DMS114 treated with DMSO at 0.1 percent for 48 hours (cell line): Measurements from ENCODE around the gene SYTL4.
"Not testable (repeated sequence)": the region's sequence is repeated elsewhere in the genome, so short reads cannot be mapped to it uniquely, and the experiment has no call there.

ENCODE experiments used
- DNase-seq: peaks from one replicate; lab custom pipeline; 2025; ENCODE audit not compliant: unreplicated experiment; lab: John Stamatoyannopoulos, UW

The SYTL4 gene

DNA sequence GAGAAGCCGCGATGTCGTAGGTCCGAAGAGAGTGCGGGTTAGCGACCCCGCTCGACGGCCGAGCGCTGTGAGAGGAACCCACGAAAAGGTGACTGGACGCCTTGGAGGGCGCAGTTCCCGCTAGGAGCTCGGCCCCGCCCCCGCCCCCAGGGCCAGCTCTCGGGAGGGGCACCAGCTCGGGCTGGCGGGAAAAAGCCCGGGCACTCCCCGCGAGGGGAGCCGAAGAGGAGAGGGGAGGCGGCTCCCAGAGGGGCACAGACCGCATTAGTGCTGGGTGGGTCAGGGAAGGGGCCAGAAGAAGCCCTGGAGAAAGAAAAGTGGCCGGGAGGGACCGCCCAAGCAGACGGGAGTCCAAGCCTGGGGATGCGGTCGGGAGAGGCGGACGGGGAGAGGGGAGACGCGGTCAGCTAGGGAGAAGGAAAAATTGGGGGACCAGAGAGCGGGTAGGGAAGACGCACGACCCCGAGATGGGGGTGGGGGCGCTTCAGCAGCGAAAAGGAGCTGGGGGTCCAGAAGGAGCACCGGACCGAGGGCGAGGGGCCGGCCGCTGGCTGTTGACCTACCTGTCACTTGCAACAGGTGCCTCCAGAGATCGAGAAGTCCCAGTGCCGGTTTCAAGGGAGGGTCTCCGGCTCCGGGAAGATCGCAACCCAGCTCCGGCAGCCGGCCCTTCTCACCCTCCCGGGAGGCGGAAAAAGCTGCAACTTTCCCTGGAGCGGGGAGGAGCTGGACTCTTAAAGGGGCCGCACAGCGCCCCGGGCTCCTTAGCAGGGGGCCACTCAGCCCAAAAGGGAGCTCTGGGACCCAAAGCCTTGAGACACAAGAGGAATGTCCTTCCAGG, at the start of gene SYTL4:
SYTL4 (minus strand) TSS at position 681 of the 841 bp plus-strand sequence. CDS start 30,084 bp downstream, outside the sequence.
- DNase-seq, result peak; percentile 5

DNA sequence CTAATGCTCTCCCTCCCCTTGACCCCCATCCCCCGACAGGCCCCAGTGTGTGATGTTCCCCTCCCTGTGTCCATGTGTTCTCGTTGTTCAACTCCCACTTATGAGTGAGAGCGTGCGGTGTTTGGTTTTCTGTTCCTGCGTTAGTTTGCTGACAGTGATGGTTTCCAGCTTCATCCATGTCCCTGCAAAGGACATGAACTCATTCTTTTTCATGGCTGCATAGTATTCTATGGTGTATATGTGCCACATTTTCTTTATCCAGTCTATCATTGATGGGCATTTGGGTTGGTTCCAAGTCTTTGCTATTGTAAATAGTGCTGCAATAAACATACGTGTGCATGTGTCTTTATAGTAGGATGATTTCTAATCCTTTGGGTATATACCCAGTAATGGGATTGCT, 37.5 kb upstream of the SYTL4 start:
- DNase-seq, result not testable (repeated sequence)

DNA sequence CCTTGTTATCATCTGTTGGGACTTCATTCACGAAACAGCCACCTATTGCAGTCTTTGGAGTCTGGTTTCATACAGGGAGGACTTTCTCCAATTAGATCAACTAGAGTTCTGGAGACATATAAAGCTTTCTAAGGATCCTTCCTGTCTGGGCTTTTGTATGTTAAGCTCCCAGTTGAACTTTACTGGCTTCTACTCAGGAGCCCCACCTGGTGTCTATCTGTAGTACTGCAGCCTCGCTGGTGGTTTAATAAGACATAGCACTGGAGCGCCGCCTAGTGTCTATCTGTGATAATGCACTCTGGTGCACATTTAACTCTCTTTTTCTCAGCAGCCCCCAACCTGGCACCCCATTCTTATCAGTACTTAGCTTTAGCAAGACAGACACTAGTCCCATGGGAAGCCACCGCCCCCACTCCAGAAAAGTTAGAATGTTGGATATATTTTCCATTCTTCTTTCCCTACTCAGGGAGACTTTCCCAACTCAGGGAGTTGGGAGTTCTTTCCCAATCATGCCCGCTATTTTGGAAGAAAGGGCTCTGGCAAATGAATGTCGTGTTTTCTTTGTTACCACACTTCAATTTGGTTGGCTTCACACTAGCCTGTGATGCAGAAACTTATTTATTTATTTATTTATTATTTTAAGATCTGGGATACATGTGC, 36.9 kb upstream of the SYTL4 start:
- DNase-seq, result peak; percentile 53

DNA sequence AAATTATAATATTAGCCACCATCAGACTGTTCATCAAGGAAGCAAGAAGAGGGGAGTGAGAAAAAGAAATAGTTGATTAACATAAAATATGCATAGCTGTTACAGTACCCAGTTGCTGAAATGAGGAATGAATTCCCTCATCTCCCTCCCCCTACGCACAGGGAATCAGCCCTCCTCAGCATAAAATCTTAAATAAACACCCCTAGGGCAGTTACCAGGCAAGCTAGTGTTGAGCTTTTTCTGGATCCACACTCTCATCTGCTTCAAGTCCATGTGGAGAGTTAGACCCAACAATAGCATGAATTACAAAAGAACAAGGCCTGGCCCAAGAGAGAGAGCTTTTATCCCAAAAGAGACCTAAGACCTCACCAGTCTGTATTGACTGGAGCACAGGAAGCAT, 19.0 kb upstream of the SYTL4 start:
- no peak for DNase-seq

DNA sequence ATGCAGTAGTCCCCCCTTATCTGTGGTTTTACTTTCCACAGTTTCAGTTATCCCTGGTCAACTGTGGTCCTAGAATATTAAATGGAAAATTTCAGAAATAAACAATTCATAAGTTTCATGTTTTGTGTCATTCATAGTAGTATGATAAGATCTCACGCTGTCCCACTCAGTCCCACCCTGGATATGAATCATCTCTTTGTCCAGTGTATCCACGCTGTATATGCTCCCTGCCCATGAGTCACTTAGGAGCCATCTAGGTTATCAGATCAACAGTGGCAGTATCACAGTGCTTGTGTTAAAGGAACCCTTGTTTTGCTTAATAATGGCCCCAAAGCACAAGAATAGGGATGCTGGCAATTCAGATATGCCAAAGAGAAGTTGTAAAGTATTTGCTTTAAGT, 16.2 kb upstream of the SYTL4 start:
- DNase-seq, result no peak

DNA sequence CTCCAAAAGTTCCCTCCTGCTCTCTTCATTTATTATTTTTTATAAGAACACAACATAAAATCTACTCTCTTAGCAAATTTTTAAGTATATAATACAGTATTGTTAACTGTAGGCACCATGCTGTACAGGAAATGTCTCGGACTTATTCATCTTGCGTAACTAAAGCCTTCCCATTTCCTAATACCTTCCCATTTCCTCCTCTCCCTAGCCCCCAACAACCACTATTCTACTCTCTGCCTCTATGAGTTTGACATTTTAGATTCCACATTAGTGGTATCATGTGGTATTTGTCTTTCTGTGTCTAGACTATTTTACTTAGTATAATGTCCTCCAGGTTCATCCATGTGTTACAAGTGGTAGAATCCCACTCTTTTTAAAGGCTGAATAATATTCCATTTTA, 15.8 kb upstream of the SYTL4 start:
- DNase-seq, result no peak

DNA sequence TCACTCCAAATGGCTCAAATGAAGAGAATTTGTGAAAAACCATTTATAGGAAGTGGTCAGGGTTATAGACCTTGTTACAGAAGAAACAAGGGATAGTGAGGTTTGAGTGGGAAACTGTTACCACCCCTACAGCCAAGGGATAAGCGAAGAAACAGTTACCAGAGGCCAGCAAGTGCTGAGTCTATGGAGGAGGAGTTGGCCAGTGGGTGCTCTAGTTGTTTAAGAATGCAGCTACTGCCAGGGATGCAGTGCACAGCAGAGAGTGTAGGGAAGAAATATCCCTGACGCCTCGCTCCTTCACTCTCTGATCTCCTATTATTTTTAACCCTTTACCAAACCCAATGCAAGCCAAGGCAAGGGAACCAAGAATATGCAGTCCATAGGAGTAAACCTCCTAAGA, 15.2 kb upstream of the SYTL4 start:
- no peak for DNase-seq

DNA sequence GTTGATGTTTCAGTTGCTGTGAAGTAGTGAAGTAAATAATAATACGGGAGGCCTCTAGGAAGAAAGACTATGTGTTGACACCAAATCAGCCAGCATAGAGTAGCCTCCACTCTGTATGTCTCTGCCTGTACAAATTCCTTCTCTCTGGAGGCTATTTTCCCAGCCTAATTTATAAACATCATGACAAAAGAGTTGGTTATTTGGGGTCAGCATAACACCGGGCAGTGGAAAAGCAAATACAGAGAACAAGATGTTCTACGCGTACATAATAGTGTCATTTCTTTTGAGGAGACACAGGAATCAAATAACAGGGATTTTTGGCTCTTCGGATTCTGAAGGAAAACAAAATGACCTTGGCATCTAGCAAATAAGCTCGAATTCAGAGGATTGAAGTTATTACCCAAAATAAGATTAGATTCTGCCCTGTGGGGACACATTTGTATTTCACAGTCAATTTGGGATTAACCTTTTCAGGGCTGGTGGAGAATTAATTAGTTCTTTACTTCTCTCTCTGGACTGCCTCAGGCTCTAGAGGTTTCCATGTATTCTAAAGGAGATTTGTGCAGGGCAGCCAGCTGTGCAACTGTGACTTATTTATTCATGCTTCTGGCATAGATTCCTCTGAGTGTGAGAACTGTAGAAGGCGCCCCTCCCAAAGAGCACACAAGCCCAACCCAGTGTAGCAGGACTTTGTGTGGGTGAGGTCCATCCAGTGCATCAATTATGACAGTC, 14.1 kb upstream of the SYTL4 start:
- DNase-seq, result no peak

DNA sequence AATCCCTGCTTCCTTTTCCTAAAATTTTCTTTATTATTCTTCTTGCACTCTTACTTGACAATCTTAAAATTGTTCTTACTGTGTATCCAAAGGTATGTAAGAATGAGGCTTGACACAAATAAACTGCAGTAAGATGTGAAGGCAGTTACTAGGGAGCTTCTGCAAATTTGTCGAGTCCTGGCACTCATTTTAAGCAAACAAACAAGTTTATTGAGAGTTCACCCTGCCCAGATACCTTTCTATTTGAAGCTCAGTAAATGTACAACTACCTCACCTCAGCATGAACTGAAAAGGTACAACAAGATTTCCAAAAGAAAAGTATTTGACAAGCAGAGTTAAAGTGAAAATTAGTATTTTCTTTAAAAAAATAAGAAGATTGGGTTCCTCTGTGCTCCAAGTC, 13.3 kb upstream of the SYTL4 start:
- DNase-seq, result no peak

DNA sequence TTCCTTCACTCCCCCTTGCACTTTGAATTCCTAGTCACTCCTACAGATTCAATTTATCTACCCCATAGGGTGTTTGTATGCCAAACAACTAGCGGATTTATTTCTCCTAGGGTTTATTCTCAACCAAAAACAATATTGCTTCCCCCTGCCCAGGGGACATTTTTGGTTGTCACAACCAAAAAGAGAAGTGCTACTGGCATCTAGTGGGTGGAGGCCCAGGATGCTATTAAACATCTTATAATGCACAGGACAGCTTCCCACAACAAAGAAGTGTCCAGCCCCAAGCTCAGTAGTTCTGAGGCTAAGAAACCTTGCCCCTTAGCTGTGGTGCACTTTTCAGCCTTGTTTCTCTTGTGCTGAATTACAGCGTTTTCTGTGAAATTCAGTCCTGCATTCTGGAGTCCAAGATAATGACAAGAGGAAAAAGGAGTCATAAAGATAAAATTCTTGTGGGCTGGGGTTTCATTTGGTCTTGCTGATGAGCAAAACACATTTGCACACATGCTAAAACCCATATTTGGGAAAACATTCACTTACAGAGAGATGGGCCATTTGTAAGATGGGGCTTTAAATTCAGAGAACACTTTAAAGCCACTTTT, 11.2 kb upstream of the SYTL4 start:
- DNase-seq, result no peak

DNA sequence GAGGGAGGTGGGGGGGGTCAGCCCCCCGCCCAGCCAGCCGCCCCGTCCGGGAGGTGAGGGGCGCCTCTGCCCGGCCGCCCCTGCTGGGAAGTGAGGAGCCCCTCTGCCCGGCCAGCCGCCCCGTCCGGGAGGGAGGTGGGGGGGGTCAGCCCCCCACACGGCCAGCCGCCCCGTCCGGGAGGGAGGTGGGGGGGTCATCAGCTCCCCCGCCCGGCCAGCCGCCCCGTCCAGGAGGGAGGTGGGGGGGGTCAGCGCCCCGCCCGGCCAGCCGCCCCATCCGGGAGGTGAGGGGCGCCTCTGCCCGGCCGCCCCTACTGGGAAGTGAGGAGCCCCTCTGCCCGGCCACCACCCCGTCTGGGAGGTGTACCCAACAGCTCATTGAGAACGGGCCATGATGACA, 7.9 kb downstream of the SYTL4 start:
- not testable (repeated sequence) for DNase-seq

DNA sequence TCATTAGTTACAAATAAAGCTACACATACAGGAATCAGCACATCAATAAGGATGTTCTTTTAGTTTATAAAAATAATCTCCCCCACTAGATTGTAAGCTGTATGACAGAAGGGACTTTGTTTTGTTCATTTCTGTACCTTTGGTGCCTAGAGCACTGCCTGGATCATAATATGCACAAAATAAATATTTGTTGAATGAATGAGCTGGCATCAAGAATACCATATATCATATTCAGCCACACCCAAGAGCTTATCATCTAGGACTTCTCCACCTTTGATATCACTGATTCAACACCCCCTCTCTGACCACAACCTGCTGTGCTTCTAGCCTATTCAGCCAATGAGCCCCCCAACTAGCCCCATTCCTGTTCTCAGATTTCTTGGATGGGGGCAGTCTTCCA, 10.6 kb downstream of the SYTL4 start:
- DNase-seq, result no peak

DNA sequence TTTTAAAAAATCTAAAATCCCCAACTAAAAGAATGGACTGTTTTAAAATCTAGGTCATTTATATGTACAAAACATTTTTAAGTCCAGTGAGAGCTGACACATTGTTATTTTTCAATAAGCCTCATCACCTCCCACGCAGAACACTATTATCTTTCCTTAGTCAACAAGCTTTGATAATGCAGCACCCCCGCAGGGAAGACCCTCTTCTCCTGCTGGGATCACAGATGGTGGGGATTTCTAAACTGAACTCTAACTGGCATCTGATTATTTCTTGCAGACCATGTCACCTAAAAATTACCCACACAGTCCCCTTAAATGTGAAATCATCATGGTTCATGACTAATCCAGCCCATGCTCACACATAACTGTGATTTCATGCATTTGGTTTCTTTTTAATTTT, 11.6 kb downstream of the SYTL4 start:
- no peak for DNase-seq

DNA sequence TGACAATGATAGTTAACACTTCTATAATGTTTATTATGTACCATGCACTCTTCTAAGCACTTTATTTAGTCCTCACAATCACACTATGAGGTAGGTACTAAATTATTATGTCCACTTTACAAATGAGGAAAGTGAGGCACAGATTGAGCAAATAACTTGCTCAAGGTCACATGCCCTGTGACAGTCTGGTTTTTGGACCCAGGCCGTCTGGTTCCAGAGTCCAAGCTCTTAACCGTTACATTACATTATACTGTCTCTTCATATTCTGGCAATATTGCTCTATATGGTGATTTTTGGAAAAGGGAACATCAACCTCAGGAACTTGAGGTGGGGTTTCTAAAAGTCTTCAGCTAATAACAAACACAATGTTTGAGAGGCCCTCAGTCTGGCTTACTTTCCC, 12.8 kb downstream of the SYTL4 start:
- no peak for DNase-seq

DNA sequence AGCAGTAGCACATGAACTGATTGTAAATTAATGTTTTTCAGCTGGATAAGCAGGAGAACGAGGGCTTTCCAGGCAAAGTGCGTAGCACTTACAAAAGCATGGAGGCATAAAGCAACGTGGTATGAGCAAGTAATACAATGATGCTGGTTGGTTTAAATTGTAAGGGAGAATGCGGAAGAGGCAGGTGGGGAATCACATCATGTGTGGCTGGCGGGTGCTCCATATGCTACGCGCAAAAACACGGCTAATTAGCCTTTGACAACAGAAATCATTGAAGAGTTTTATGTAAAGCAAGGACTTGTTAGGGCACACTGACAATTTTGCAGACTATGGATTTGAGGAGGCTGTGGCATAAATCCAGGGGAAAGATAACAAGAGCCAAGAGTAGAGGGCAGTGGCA, 14.6 kb downstream of the SYTL4 start:
- DNase-seq, result no peak

DNA sequence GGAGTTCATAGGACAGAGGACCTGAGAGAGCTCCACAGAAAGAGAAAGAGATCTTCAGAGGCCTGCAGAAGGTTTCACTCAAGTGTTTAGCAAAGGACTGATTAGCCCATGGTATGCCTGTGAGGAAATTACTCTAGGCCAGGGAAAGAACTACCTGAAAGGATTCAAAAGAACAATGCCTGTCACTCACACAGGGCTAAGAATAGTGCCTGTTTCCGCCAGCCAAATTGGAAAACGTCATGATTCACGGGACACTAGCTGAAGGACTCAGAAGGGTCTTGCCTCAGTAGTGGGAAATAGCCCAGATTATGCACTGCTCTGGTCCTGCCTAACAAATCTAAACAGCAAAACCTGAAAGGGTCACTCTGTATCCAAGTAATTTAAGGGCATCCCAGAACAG, 21.1 kb downstream of the SYTL4 start:
- DNase-seq, result no peak

DNA sequence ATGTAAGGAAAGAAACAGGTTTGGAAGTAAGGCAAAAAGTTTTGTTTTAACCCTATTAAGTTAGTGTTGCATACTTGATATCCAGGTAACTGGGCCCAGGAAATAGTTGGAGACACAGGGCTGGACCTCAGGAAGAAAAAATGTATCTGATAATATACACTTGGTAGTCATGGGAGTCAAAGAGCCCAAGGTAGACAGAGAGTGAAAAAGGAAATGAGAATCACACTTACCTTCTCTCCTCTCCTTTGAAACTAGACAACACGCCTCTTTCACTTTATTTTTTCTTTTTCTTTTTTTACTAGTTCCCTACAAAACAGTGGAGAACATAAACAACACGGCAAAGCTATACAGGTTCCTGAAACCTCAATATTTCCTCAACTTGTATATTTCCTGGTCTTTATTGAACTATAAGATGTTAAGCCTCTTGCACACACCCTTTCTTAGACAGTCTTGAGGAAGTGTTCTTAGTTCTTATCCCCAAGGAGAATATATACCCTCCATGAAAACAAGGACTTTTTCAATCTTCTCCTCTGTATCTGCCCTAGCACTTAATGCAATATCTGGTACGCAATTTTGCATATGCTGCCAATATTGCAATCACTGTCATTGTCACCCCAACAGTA, 27.2 kb downstream of the SYTL4 start:
- DNase-seq, result no peak

DNA sequence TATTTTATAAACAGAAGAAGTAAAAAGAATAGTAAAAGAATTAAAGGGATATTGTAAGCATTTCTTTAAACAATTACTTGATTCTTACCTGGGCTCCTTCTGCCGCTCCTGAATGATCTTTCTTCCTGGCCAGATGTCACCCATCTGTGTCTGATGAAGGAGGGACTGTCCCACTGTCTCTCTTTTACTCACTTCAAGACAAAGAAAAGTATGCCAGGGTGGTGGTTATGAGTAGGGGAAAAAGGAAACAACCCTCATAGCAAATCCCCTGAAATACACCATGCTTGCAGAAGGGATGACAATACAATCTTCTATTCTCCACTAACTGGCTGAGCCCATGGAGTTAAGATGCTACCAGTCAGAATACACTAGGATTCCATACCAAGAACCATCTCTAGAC, 31.1 kb downstream of the SYTL4 start:
- DNase-seq, result no peak

DNA sequence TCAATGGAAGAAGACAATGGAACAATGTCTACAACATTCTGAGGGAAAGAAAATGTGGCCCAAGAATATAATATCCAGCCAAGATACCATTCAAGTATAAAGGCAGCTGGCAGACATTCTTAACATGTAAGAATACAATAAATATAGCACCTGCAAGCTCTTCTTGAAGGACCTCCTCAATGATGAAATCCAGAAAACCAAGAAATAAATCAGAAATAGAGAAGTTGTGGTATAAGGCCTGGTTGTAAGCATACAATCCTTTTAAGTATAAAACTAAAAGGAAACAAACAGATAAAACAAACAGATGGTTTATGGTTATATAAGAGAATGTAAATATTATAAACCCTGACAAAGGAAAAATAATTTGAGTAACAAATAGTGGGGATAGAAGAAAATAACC, 33.4 kb downstream of the SYTL4 start:
- no peak for DNase-seq

DNA sequence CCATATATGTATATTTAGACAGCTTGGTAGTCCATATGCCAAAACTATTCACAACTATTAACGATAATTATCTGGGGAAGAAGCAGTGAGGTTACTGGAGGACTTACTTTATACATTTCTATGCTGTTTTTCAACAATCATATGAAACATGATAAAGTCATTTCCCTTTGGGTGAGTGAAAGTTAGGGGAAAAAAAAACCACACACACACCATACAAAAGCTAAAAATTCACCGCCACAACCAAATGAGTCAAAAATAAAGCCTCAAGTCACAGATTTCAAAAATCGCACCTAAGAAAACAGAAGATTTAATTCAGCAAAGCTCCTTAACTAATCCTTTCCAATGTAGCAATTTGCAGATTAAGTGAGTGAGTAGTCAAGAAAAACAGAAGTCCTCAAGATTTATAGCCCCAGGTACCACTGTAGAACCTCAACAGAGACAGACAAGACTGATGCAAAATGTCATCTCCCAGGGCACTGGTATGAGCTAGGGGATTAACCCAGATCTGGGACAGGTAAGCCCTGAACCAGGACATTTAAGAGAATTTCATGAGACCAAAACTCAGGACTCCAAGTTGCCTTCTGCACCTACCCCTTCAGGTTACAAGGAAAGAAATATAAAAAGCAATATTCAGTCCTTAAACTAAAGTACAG, 35.1 kb downstream of the SYTL4 start:
- no peak for DNase-seq

DNA sequence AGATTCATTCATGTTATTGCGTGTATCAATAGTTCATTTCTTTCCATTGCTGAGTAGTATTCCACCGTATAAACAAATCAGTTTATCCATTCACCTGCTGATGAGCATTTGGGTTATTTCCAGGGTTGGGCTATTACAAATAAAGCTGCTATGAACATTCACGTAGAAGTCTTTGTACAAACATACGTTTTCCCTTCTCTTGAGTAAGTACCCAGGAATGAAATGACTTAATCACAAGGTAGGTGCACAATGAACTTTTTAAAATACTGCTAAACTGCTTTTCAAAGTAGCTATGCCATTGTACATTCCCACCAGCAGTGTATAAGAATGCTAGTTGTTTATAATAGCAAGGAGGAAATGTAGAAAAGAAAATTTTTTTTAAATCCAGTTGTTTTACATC, 35.9 kb downstream of the SYTL4 start:
- no peak for DNase-seq
